ENCODE data around the gene UGT1A6. TPM values are rescaled to one million over a fixed set of nuclear protein-coding genes. Genes with fewer than 3 reads are reported as not detected.

Gene UGT1A6
- total RNA-seq, 1 experiment from 2014 or later = not detected

DNA sequence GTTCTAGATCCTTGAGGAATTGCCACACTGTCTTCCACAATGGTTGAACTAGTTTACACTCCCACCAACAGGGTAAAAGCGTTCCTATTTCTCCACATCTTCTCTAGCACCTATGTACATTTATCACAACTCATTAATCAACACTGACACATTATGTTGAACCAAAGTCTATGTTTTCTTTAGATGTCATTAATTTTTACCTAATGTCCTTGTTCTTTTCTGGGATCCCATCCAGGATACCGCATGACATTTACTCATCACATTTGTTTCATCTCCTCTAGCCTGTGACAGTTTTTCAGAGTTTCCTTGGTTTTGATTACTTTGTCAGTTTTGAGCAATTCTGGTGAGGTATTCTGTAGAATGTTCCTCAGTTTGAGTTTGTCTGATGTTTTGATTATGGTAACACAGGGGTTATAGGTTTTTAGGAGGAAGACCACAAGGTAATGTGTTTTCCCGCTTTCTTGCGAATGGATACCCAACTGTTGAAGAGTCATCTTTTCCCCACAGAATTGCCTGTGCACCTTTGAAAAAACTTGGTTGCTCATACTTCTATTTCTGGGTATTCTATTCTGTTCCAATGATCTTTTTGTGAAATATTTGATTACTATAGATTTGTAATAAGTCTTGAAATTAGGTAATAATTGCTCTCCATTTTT lies 24.0 kb upstream of the UGT1A6 start:
- Histone ChIP-seq H3K27me3 (replicated peaks; ENCODE audit: insufficient read depth, low read depth, low read length, poor library complexity) (no peaks in the 10 kb centered on the region), H3K4me1 (ENCODE audit: insufficient read depth, low read length, poor library complexity, severe bottlenecking) (no peaks in the 10 kb centered on the region), H3K4me3 (ENCODE audit: low read depth, low read length, poor library complexity, severe bottlenecking) (no peak overlapping the region), H3K27ac (ENCODE audit: low read depth, low read length, poor library complexity, severe bottlenecking) (no peak overlapping the region), H3K36me3 (ENCODE audit: insufficient read depth, low read length, poor library complexity, severe bottlenecking) (no peaks in the 10 kb centered on the region), H3K9me3 (ENCODE audit: low read depth, low read length, poor library complexity, severe bottlenecking) (no peaks in the 10 kb centered on the region)
- TF ChIP-seq EZH2 (IDR thresholded peaks at IDR 0.05; ENCODE audit: borderline replicate concordance, low read depth, low read length, poor library complexity, severe bottlenecking) = no peak
- ChIA-PET POLR2A (ENCODE audit: low non-redundant PET) (no interaction called here), CTCF (no interaction called here)
- intact Hi-C loops (cut with micrococcal nuclease; ENCODE audit: unreplicated experiment) = no loop called here
- DNase-seq (ENCODE audit: low spot score) = no peak
- BruUV-seq (replicated peaks) = no TSS peak

DNA sequence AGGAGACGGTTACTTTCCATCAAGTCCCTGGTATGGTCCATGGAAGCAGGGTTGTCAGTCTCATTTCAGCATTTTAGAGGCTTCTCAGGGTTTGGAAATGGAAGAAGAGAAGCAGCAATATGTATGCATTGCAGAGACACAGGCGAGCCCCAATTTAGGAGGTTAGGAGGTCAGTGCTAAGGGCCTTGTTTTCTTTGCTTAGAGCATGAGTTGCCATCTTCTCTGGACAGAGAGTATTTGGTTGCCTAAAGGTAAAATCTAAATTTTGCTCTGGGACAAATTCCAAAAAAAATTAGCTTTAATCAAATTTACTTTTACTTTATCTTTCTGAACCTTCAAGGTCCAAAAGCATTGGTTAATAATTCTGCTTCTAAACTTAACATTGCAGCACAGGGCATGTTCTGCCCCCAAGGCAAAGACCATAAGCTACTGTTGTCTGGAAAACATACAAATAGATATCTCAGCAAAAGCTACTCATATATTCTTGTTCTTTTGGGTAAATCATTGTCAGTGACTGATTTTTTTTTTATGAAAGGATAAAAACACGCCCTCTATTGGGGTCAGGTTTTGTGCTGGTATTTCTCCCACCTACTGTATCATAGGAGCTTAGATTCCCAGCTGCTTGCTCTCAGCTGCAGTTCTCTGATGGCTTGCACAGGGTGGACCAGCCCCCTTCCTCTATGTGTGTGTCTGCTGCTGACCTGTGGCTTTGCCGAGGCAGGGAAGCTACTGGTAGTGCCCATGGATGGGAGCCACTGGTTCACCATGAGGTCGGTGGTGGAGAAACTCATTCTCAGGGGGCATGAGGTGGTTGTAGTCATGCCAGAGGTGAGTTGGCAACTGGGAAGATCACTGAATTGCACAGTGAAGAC lies 21.2 kb upstream of the UGT1A6 start, which contains the start of gene UGT1A9:
TSS of gene UGT1A9 (plus strand) at position 609 of the 872 bp plus-strand sequence. CDS start at position 646, 37 bp downstream.
- no peak for TF ChIP-seq EZH2 (IDR thresholded peaks at IDR 0.05; ENCODE audit: borderline replicate concordance, low read depth, low read length, poor library complexity, severe bottlenecking)
- TF ChIP-seq, protein P1, sequence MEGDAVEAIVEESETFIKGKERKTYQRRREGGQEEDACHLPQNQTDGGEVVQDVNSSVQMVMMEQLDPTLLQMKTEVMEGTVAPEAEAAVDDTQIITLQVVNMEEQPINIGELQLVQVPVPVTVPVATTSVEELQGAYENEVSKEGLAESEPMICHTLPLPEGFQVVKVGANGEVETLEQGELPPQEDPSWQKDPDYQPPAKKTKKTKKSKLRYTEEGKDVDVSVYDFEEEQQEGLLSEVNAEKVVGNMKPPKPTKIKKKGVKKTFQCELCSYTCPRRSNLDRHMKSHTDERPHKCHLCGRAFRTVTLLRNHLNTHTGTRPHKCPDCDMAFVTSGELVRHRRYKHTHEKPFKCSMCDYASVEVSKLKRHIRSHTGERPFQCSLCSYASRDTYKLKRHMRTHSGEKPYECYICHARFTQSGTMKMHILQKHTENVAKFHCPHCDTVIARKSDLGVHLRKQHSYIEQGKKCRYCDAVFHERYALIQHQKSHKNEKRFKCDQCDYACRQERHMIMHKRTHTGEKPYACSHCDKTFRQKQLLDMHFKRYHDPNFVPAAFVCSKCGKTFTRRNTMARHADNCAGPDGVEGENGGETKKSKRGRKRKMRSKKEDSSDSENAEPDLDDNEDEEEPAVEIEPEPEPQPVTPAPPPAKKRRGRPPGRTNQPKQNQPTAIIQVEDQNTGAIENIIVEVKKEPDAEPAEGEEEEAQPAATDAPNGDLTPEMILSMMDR (conservative IDR thresholded peaks at IDR 0.05; ENCODE audit: low read depth, low read length) = no peak
- Histone ChIP-seq H3K9me3 (ENCODE audit: low read depth, low read length, poor library complexity, severe bottlenecking) (no peaks in the 10 kb centered on the region), H3K27me3 (replicated peaks; ENCODE audit: insufficient read depth, low read depth, low read length, poor library complexity) (no peaks in the 10 kb centered on the region), H3K36me3 (ENCODE audit: insufficient read depth, low read length, poor library complexity, severe bottlenecking) (no peaks in the 10 kb centered on the region), H3K4me1 (ENCODE audit: insufficient read depth, low read length, poor library complexity, severe bottlenecking) (no peaks in the 10 kb centered on the region), H3K4me3 (ENCODE audit: low read depth, low read length, poor library complexity, severe bottlenecking) (no peak within 1 kb of the TSS), H3K27ac (ENCODE audit: low read depth, low read length, poor library complexity, severe bottlenecking) (no peak within 1 kb of the TSS)
- DNase-seq (ENCODE audit: low spot score) = no peak
- CTCF ChIA-PET = no interaction called here
- BruUV-seq (replicated peaks) = no TSS peak
- intact Hi-C loops (cut with micrococcal nuclease; ENCODE audit: unreplicated experiment) = no loop called here
- POLR2A ChIA-PET (ENCODE audit: low non-redundant PET) = no interaction called here

DNA sequence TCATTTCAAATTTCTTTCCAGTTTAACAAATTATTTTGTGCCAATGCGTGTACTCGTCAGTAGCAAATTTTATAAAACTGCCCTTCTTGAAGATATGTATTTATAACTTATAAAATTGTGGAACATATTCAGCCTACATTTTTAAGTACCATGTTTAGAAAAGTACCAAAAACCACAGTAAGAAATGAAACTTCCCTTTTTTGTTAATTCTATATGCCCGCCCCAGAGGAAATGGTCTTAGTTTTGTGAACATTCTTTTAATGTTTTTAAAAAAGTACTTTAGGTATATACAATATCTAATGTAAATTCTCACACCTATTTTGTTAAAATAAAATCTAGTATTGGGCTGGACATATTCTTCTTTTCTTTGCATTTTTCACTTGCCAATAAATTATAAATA lies 19.8 kb upstream of the UGT1A6 start:
- H3K9me3 ChIP-seq (ENCODE audit: low read depth, low read length, poor library complexity, severe bottlenecking) = no peaks in the 10 kb centered on the region
- no peaks in the 10 kb centered on the region for H3K27me3 ChIP-seq (replicated peaks; ENCODE audit: insufficient read depth, low read depth, low read length, poor library complexity)
- ChIA-PET CTCF (no interaction called here), POLR2A (ENCODE audit: low non-redundant PET) (no interaction called here)
- no peaks in the 10 kb centered on the region for H3K4me1 ChIP-seq (ENCODE audit: insufficient read depth, low read length, poor library complexity, severe bottlenecking)
- intact Hi-C loops (cut with micrococcal nuclease; ENCODE audit: unreplicated experiment) = no loop called here
- no peak for DNase-seq (ENCODE audit: low spot score)
- H3K27ac ChIP-seq (ENCODE audit: low read depth, low read length, poor library complexity, severe bottlenecking) = no peak overlapping the region
- TF ChIP-seq, protein P1 (conservative IDR thresholded peaks at IDR 0.05; ENCODE audit: low read depth, low read length) = no peak
- no peak for TF ChIP-seq EZH2 (IDR thresholded peaks at IDR 0.05; ENCODE audit: borderline replicate concordance, low read depth, low read length, poor library complexity, severe bottlenecking)
- no peak overlapping the region for H3K4me3 ChIP-seq (ENCODE audit: low read depth, low read length, poor library complexity, severe bottlenecking)
- H3K36me3 ChIP-seq (ENCODE audit: insufficient read depth, low read length, poor library complexity, severe bottlenecking) = no peaks in the 10 kb centered on the region
- BruUV-seq (replicated peaks) = no TSS peak

Data from A673 (cell line).